Type B pancreatic cell (in vitro differentiated cells): ENCODE data around the gene SMIM20. TPM values are rescaled to one million over a fixed set of nuclear protein-coding genes. Genes with fewer than 3 reads are reported as not detected.
"Not testable (repeated sequence)": the region's sequence is repeated elsewhere in the genome, so short reads cannot be mapped to it uniquely, and the experiment has no call there.

Source experiments
- DNase-seq: peaks from one replicate; pipeline ENCODE4 v3.0.0; 2021; ENCODE audit warnings: mixed read lengths; ENCODE audit not compliant: unreplicated experiment; ENCODE audit errors: extremely low spot score
- H3K27ac Mint-ChIP-seq: 2 replicates; pipeline ENCODE4 v1.8.0; 2021; ENCODE audit warnings: mild to moderate bottlenecking, mixed read lengths
- H3K27me3 Mint-ChIP-seq: 2 replicates; pipeline ENCODE4 v1.8.0; 2021; ENCODE audit warnings: mixed read lengths
- H3K36me3 Mint-ChIP-seq: 2 replicates; pipeline ENCODE4 v1.8.0; 2021; ENCODE audit warnings: mixed read lengths
- H3K4me1 Mint-ChIP-seq: one replicate; pipeline ENCODE4 v1.8.0; 2021; ENCODE audit warnings: mixed read lengths; ENCODE audit not compliant: unreplicated experiment
- H3K4me3 Mint-ChIP-seq: 2 replicates; pipeline ENCODE4 v1.8.0; 2021; ENCODE audit warnings: mild to moderate bottlenecking, mixed read lengths
- H3K9me3 Mint-ChIP-seq: 2 replicates; pipeline ENCODE4 v1.8.0; 2021; ENCODE audit warnings: mixed read lengths
- total RNA-seq: library from RNA; stranded (reverse); gene quantifications from 2 replicates; pipeline ENCODE4 v1.2.1, GENCODE V29; 2021; ENCODE audit warnings: low replicate concordance
- TF ChIP-seq, protein P1 (sequence below): fragments of 200-600 bp; sonication (generic); conservative IDR thresholded peaks from 2 replicates; pipeline ENCODE4 v1.5.0; 2021; ENCODE audit warnings: antibody characterized with exemption, mild to moderate bottlenecking

The SMIM20 gene
- total RNA-seq, 1 donor from 2014 or later: 28.0 TPM

DNA sequence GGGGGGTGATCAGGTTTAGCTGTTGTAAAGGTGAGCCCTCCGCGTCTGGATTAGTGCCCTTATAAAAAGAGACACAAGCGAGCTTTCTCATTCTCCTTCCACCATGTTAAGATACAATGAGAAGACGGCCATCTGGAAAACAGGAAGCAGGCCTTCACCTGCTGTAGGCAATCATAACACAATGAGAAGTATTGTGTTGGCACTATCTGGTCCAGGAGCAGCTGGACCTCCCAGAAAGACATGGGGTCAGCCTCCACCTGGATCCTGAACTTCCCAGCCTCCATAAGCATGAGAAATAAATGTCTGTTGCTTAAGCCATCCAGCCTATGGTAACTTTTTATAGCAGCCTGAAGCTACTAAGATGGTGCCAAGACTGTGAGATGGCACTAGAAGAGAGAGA, 8.6 kb upstream of the SMIM20 start:
- Mint-ChIP-seq H3K4me1 (peaks cover 4% of the 10 kb centered on the region), H3K27ac (no peak overlapping the region)

DNA sequence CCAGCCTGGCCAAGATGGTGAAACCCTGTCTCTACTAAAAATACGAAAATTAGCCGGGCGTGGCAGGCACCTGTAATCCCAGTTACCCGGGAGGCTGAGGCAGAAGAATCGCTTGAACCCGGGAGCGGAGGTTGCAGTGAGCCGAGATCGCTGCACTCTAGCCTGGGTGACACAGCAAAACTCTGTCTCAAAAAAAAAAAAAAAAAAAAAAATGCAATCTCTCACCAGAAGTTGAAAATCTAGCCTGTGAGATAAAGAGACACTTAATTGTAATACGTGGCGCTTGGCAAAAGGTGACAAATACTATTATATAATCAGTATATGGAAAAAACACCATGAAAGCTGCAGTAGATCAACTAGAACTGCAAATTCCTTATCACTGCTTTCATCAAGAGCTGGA, 7.9 kb upstream of the SMIM20 start:
- H3K27ac Mint-ChIP-seq, H3K36me3 Mint-ChIP-seq, DNase-seq, H3K4me1 Mint-ChIP-seq, H3K4me3 Mint-ChIP-seq: not testable (repeated sequence)
- peaks cover 25% of the 10 kb centered on the region for H3K27me3 Mint-ChIP-seq
- H3K9me3 Mint-ChIP-seq: peaks cover 15% of the 10 kb centered on the region

More for the DNA sequence above, 8.6 kb upstream of the SMIM20 start:
- TF ChIP-seq, protein P1, sequence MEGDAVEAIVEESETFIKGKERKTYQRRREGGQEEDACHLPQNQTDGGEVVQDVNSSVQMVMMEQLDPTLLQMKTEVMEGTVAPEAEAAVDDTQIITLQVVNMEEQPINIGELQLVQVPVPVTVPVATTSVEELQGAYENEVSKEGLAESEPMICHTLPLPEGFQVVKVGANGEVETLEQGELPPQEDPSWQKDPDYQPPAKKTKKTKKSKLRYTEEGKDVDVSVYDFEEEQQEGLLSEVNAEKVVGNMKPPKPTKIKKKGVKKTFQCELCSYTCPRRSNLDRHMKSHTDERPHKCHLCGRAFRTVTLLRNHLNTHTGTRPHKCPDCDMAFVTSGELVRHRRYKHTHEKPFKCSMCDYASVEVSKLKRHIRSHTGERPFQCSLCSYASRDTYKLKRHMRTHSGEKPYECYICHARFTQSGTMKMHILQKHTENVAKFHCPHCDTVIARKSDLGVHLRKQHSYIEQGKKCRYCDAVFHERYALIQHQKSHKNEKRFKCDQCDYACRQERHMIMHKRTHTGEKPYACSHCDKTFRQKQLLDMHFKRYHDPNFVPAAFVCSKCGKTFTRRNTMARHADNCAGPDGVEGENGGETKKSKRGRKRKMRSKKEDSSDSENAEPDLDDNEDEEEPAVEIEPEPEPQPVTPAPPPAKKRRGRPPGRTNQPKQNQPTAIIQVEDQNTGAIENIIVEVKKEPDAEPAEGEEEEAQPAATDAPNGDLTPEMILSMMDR: no peak
- Mint-ChIP-seq H3K4me3 (no peak overlapping the region), H3K27me3 (peaks cover 21% of the 10 kb centered on the region), H3K9me3 (peaks cover 15% of the 10 kb centered on the region), H3K36me3 (no peaks in the 10 kb centered on the region)
- DNase-seq: no peak

DNA sequence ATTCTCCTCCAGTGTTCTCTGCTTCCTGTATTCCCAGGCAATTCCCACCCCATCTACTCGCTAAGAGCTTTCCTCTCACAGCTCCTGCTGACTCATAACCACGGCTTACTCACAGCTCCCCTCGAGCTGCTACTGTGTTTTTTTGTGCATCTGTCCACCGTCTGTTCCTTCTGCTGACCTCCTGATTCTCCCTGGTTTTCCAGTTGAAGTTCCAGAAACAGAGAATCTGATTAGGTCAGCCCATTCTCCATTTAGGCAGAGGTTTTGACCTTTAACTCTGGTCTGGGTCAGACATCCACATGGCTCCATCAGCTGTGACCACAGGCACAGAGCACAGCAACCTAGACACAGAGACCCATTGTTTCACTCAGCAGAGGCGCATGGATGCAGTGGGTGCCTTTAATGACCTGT, 5.5 kb upstream of the SMIM20 start:
- H3K4me3 Mint-ChIP-seq: no peak overlapping the region
- peaks cover 15% of the 10 kb centered on the region for H3K9me3 Mint-ChIP-seq
- H3K27ac Mint-ChIP-seq: no peak overlapping the region
- H3K4me1 Mint-ChIP-seq: no peaks in the 10 kb centered on the region
- no peak for DNase-seq
- peaks cover 36% of the 10 kb centered on the region for H3K27me3 Mint-ChIP-seq
- no peaks in the 10 kb centered on the region for H3K36me3 Mint-ChIP-seq
- TF ChIP-seq, protein P1: no peak

DNA sequence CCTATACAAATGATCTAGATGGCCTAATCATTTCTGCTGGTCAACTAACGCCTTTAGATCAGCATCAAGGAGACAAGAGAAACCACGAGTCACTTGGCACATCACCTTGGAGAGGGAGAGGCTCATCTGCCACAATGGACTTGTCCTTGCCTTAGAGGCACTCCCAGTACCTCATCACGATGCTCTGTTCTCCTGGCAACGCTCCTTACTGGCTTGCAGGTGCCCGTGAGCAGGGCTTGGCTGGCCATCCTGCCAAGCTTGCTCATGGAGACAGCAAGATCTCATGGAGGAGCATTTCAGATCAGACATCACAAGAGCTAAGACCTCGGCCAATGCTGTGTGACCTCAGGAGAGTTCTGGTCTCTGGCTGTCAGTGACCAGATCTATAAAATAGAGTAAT, 2.7 kb upstream of the SMIM20 start:
- peaks cover 15% of the 10 kb centered on the region for H3K9me3 Mint-ChIP-seq
- no peak overlapping the region for H3K27ac Mint-ChIP-seq
- no peak for DNase-seq
- H3K4me1 Mint-ChIP-seq: peaks cover 7% of the 10 kb centered on the region
- no peaks in the 10 kb centered on the region for H3K36me3 Mint-ChIP-seq
- H3K4me3 Mint-ChIP-seq: no peak overlapping the region
- TF ChIP-seq, protein P1: no peak
- H3K27me3 Mint-ChIP-seq: peaks cover 36% of the 10 kb centered on the region

DNA sequence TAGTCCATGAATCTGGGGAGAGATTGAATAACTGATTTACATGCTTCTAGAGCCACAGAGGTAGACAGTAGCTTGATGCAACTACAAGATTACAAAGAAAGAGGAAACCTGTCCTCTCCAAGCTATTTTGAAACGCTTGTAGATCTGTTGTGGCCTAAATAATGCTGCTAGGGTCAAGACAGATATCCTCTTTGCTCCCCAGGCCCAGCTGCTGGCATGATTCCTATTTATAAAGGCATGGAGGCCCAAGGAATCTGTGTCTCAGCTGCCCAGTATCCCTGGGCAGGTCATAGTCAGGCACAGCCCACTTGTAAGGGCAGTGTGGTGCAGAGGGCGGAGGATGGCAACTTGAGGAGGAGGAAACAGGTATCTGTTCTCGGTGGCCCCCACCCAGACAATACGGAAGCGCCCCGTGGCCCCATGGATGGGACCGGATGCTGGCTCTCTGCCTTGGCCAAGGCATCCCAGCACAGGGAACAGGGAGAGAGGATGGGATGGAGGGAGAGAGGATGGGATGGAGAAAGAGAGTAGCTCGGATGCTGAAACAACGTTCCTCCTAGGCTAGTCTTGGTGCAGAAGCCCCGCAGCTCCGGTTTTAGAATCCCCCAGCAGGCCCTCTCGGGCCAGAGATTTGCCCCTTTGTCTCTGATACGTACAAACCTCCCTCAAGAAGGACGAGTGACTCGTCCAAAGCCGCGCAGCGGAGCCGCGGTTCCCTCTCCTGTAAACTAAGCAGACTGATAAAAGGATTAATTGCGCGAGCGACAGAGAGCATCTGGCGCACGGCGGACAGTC, 767 bp upstream of the SMIM20 start:
- H3K4me1 Mint-ChIP-seq: peaks cover 7% of the 10 kb centered on the region
- no peak for DNase-seq
- peak overlapping the region; percentile 97 for H3K27ac Mint-ChIP-seq
- peaks cover 15% of the 10 kb centered on the region for H3K9me3 Mint-ChIP-seq
- H3K27me3 Mint-ChIP-seq: peaks cover 31% of the 10 kb centered on the region
- peak overlapping the region; percentile 100 for H3K4me3 Mint-ChIP-seq
- no peaks in the 10 kb centered on the region for H3K36me3 Mint-ChIP-seq
- TF ChIP-seq, protein P1: no peak

DNA sequence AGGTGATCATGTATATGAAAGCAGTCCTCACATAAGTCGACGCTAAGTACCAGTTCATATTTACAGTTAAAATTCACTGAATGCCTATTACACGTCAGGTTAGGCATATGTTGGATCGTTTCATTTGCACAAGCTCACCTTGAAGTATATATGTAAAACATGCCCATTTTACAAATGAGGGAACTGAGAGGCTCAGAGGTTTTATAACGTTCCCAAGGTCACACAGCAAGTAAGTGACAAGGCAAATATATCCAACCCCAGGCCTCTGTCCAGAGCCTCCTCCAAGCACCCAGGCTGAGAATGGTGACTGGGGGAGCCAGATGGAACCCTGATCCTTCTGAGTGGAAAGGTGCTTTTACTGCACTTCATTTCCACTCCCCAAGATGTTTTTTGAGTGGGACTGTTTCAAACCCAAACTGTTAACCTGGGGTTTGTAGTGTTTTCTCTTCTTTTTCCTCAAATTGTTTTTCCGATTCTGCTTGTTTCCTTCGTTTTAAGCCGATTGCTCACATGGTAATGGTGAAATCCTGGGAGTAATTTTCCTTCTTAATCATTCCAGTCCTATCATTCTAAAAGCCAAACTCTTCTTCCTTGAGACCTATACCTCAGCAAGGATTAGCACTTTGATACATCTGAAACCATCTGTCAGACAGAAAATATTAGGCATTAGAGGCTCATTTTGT, 791 bp downstream of the SMIM20 start:
- peaks cover 4% of the 10 kb centered on the region for H3K9me3 Mint-ChIP-seq
- H3K4me3 Mint-ChIP-seq: peak overlapping the region; percentile 100
- no peaks in the 10 kb centered on the region for H3K36me3 Mint-ChIP-seq
- TF ChIP-seq, protein P1: no peak
- peaks cover 20% of the 10 kb centered on the region for H3K27me3 Mint-ChIP-seq
- no peak for DNase-seq
- H3K4me1 Mint-ChIP-seq: peaks cover 14% of the 10 kb centered on the region
- H3K27ac Mint-ChIP-seq: peak overlapping the region; percentile 97
